B cell (primary cell): Measurements from ENCODE around the gene GHRL. TPM values are rescaled to one million over a fixed set of nuclear protein-coding genes. Genes with fewer than 3 reads are reported as not detected.

Experiments
- ATAC-seq: fragments of 200-7000 bp; cut with Tn5 transposase; one replicate; pipeline ENCODE4 v1.10.0; 2021; ENCODE audit warnings: low read depth, mild to moderate bottlenecking, moderate number of reproducible peaks, moderate library complexity
- CTCF ChIA-PET: fragments of 350-600 bp; sonication (Branson Sonifier 250); formaldehyde crosslinking; loops from one replicate; lab custom pipeline; 2021; ENCODE audit warnings: antibody characterized with exemption, inconsistent platforms; lab: Charles Lee
- POLR2A ChIA-PET: fragments of 350-600 bp; sonication (Branson Sonifier 250); formaldehyde crosslinking; loops from one replicate; lab custom pipeline; 2021; ENCODE audit warnings: antibody characterized with exemption; lab: Charles Lee
- DNase-seq: peaks from one replicate; pipeline ENCODE4 v3.0.0; 2013
- H2AFZ ChIP-seq: 2 replicates; pipeline ENCODE4 v1.6.1; 2012; ENCODE audit warnings: mild to moderate bottlenecking, low read depth, low read length; ENCODE audit not compliant: insufficient read depth, poor library complexity, severe bottlenecking
- H3K27ac ChIP-seq, 2 donors: 1 replicate in 1 of 2; 2 replicates in 1 of 2; pipeline ENCODE4 v1.5.1; 2012 to 2013; ENCODE audit warnings: low read length in 2 of 2, mild to moderate bottlenecking in 2 of 2, moderate library complexity in 1 of 2
- H3K27me3 ChIP-seq, 4 experiments: fragments of 200-600 bp in 1 of 4; sonication (generic) in 1 of 4; replicated peaks in 1 of 4; 1 replicate in 2 of 4; 2 replicates in 2 of 4; pipeline versions ENCODE4 v1.6.1 to v1.7.0; 2013 to 2016; ENCODE audit warnings: low read length in 3 of 4, mild to moderate bottlenecking in 2 of 4, mixed read lengths in 1 of 4, moderate library complexity in 1 of 4; ENCODE audit not compliant: insufficient read depth in 4 of 4, control insufficient read depth in 3 of 4; ENCODE audit errors: control extremely low read depth in 1 of 4
- H3K36me3 ChIP-seq, 2 experiments: replicated peaks in 1 of 2; 1 replicate in 1 of 2; 2 replicates in 1 of 2; pipeline versions ENCODE4 v1.6.1 to v1.7.1; 2013; ENCODE audit warnings: low read length in 1 of 2; ENCODE audit not compliant: insufficient read depth in 2 of 2, control insufficient read depth in 1 of 2; ENCODE audit errors: control extremely low read depth in 1 of 2, extremely low read depth in 1 of 2
- H3K4me1 ChIP-seq, 2 donors: fragments of 200-600 bp in 1 of 2; sonication (generic) in 1 of 2; 1 replicate in 1 of 2; 2 replicates in 1 of 2; pipeline versions ENCODE4 v1.5.1 to v1.6.1; 2013 to 2017; ENCODE audit warnings: low read length in 2 of 2; ENCODE audit not compliant: control insufficient read depth in 2 of 2, insufficient read depth in 2 of 2
- H3K4me2 ChIP-seq: replicated peaks from 2 replicates; pipeline ENCODE3; 2012; ENCODE audit warnings: mild to moderate bottlenecking, low read depth, low read length; ENCODE audit not compliant: poor library complexity, severe bottlenecking
- H3K4me3 ChIP-seq, 5 experiments: fragments of 200-600 bp in 1 of 5; sonication (generic) in 1 of 5; 1 replicate in 3 of 5; 2 replicates in 2 of 5; pipeline versions ENCODE4 v1.5.1 to v1.7.0; 2011 to 2016; ENCODE audit warnings: low read length in 4 of 5, mild to moderate bottlenecking in 4 of 5, low read depth in 2 of 5, control low read depth in 1 of 5, moderate library complexity in 1 of 5; ENCODE audit not compliant: insufficient read depth in 1 of 5; ENCODE audit errors: control extremely low read depth in 1 of 5, extremely low read depth in 1 of 5
- H3K79me2 ChIP-seq: fragments of 200-600 bp; sonication (generic); one replicate; pipeline ENCODE4 v1.6.0; 2016; ENCODE audit warnings: low read length; ENCODE audit not compliant: control insufficient read depth, insufficient read depth
- H3K9ac ChIP-seq: fragments of 200-600 bp; sonication (generic); 2 replicates; pipeline ENCODE4 v1.6.1; 2017; ENCODE audit warnings: mild to moderate bottlenecking, low read length, moderate library complexity
- H3K9me3 ChIP-seq, 3 donors: one replicate each; pipeline versions ENCODE4 v1.6.1 to v1.7.1; 2013; ENCODE audit warnings: low read length in 2 of 3; ENCODE audit not compliant: control insufficient read depth in 2 of 3, insufficient read depth in 1 of 3; ENCODE audit errors: control extremely low read depth in 1 of 3
- H4K20me1 ChIP-seq: 2 replicates; pipeline ENCODE4 v1.6.0; 2012; ENCODE audit warnings: mild to moderate bottlenecking, low read length; ENCODE audit not compliant: insufficient read depth, control insufficient read depth, poor library complexity, severe bottlenecking
- H3K27ac Mint-ChIP-seq: one replicate; pipeline ENCODE4 v1.8.0; 2021; ENCODE audit warnings: mixed read lengths
- H3K27me3 Mint-ChIP-seq: one replicate; pipeline ENCODE4 v1.8.0; 2021; ENCODE audit warnings: mixed read lengths
- H3K4me1 Mint-ChIP-seq: one replicate; pipeline ENCODE4 v1.8.0; 2021; ENCODE audit warnings: mixed read lengths
- H3K4me3 Mint-ChIP-seq: one replicate; pipeline ENCODE4 v1.8.0; 2021; ENCODE audit warnings: mixed read lengths
- H3K9me3 Mint-ChIP-seq: one replicate; pipeline ENCODE4 v1.8.0; 2022; ENCODE audit warnings: mixed read lengths; ENCODE audit not compliant: insufficient read depth
- CTCF ChIP-seq: fragments of 200-600 bp; IDR thresholded peaks from one replicate; pipeline ENCODE4 v1.8.0; 2022; ENCODE audit warnings: antibody characterized with exemption, mild to moderate bottlenecking
- EZH2 ChIP-seq: IDR thresholded peaks from 2 replicates; pipeline ENCODE4 v1.6.1; 2012; ENCODE audit warnings: borderline replicate concordance, low read depth, mild to moderate bottlenecking, moderate library complexity, low read length; ENCODE audit not compliant: insufficient read depth, poor library complexity, severe bottlenecking
- WGBS: methylation state at CpG from one replicate; pipeline ENCODE4 v1.1.5; 2013; ENCODE audit warnings: missing lambda C conversion rate; ENCODE audit not compliant: insufficient coverage; 5-methylcytosine and 5-hydroxymethylcytosine counted together
- intact Hi-C: fragments of 100-400 bp; cut with micrococcal nuclease; formaldehyde crosslinking; loops from one replicate; pipeline ENCODE4 v1.10.0; 2022
- polyA plus RNA-seq: library from polyadenylated mRNA; depleted of rRNA; stranded (reverse); fragments of >200 nt; gene quantifications from 2 replicates; pipeline ENCODE4 v1.2.3, GENCODE V29; 2012
- total RNA-seq, 2 donors: library from RNA; stranded (reverse); fragments of 120-200 nt in 1 of 2; gene quantifications; 1 replicate in 1 of 2; 2 replicates in 1 of 2; pipeline versions ENCODE4 v1.2.3 to v1.2.4, GENCODE V29; 2013 to 2022

The GHRL gene
- total and polyA plus RNA-seq, 2 donors (not counting 1 experiment from before 2014, with no cell fraction given): 2.8 to 3.0 TPM

- H3K27me3 Mint-ChIP-seq: no peaks in the 10 kb centered on the region
- Histone ChIP-seq H4K20me1 (peaks cover 73% of the 10 kb centered on the region), H3K4me3 (no peak overlapping the region), H3K4me2 (no peak overlapping the region), H2AFZ (no peak overlapping the region), H3K27ac (no peak overlapping the region), H3K4me1 (peaks cover 17% of the 10 kb centered on the region in 2 donors), H3K79me2 (peaks cover 99% of the 10 kb centered on the region), H3K36me3 (peaks cover 10 to 72% of the 10 kb centered on the region in 2 experiments), H3K27me3 (no peaks in the 10 kb centered on the region), H3K9ac (no peak overlapping the region), H3K9me3 (no peaks in the 10 kb centered on the region)
- TF ChIP-seq EZH2 (no peak), CTCF (no peak)
- no peak overlapping the region for H3K4me3 Mint-ChIP-seq
- ChIA-PET CTCF (interaction anchor here (1.2 kb wide), 1 partner anchor 10 kb away, joined by 3 read pairs; no protein-coding TSS in a partner anchor), POLR2A (no interaction called here)
- no peak for ATAC-seq
- intact Hi-C loops: no loop called here
- DNase-seq: no peak
- WGBS: 100% methylated on average over 3 of the region's 5 CpGs
- H3K4me1 Mint-ChIP-seq: peaks cover 35% of the 10 kb centered on the region
- no peak overlapping the region for H3K27ac Mint-ChIP-seq
- no peaks in the 10 kb centered on the region for H3K9me3 Mint-ChIP-seq
Observed at GRCh38 chr3:10269443-10269842, 23.3 kb downstream of the GHRL start.

DNA sequence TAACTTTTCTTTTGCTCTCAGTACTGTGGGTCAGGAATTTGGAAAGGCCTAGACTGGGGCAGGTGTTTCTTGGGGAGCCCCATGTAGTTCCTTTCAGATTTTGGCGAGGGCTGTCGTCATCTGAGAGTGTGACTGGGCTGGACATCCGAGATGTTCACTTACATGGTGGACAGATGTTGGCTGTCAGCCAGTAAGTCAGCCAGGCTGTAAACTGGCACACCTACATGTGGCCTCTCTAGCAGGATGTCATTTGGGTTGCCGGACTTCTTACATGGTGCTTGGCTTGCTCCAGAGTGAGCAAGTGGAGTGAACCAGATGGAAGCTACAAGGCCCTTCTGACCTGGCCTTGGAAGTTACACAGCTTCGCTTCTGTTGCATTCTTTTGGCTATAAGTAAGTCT lies 23.8 kb downstream of the GHRL start:
- no peak overlapping the region for H3K27ac ChIP-seq
- intact Hi-C loops: no loop called here
- ChIA-PET POLR2A (no interaction called here), CTCF (interaction anchor here (1.2 kb wide), 1 partner anchor 11 kb away, joined by 3 read pairs; no protein-coding TSS in a partner anchor)
- H3K4me1 Mint-ChIP-seq: peaks cover 34% of the 10 kb centered on the region
- H3K79me2 ChIP-seq: peaks cover 99% of the 10 kb centered on the region
- H3K27ac Mint-ChIP-seq: no peak overlapping the region
- no peak for ATAC-seq
- no peaks in the 10 kb centered on the region for H3K9me3 ChIP-seq
- H4K20me1 ChIP-seq: peaks cover 73% of the 10 kb centered on the region
- DNase-seq: no peak
- H3K9me3 Mint-ChIP-seq: no peaks in the 10 kb centered on the region
- no peaks in the 10 kb centered on the region for H3K27me3 ChIP-seq
- TF ChIP-seq CTCF: no peak
- H3K27me3 Mint-ChIP-seq: no peaks in the 10 kb centered on the region
- peaks cover 12 to 15% of the 10 kb centered on the region in 2 donors for H3K4me1 ChIP-seq
- H3K4me2 ChIP-seq: no peak overlapping the region
- H3K4me3 ChIP-seq: no peak overlapping the region
- H3K4me3 Mint-ChIP-seq: no peak overlapping the region
- WGBS: 100% methylated on average over 5 of the region's 5 CpGs
- H3K36me3 ChIP-seq: peaks cover 10 to 77% of the 10 kb centered on the region in 2 experiments
- H2AFZ ChIP-seq: no peak overlapping the region
- no peak overlapping the region for H3K9ac ChIP-seq
